ENCODE measurements around the gene PDIA3. TPM values are rescaled to one million over a fixed set of nuclear protein-coding genes. Genes with fewer than 3 reads are reported as not detected.

Gene PDIA3
- total and polyA plus RNA-seq, 8 donors: 16.3 to 227 (median 89.1) TPM

DNA sequence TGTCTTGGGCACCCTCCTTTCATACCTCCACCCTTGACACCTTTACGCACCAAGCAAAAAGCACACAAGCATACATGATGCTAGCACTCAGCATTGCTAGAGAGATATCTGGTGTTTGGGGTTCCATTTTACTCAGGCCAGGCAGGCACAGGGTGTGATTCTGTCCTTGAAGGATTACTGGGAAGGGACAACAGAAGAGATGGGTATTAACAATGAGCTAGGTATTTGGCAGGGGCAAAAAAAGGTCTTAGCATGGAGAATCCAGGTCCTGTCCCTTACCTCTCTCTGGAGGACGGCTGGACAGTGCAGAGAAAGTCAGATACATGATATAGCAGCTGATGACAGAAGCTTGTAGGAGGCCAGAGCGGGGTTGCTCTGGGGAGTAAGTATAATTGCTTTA lies 50.3 kb downstream of the PDIA3 start:
- Histone ChIP-seq H3K36me3 (peaks cover 40 to 72% (median 64%) of the 10 kb centered on the region in 4 donors), H3K27me3 (no peaks in the 10 kb centered on the region), H3K4me3 (no peak overlapping the region), H3K9me3 (no peaks in the 10 kb centered on the region), H3K4me1 (peaks cover 46 to 85% (median 82%) of the 10 kb centered on the region in 4 donors), H3K27ac (peak overlapping the region in 3 of 5 donors; percentile 95 to 99 (median 99))
- peak in 1 of 3 donors; percentile 7 for TF ChIP-seq POLR2AphosphoS5 (IDR thresholded peaks at IDR 0.05)
- no peak for TF ChIP-seq POLR2A (IDR thresholded peaks at IDR 0.05)
- TF ChIP-seq, protein P1, sequence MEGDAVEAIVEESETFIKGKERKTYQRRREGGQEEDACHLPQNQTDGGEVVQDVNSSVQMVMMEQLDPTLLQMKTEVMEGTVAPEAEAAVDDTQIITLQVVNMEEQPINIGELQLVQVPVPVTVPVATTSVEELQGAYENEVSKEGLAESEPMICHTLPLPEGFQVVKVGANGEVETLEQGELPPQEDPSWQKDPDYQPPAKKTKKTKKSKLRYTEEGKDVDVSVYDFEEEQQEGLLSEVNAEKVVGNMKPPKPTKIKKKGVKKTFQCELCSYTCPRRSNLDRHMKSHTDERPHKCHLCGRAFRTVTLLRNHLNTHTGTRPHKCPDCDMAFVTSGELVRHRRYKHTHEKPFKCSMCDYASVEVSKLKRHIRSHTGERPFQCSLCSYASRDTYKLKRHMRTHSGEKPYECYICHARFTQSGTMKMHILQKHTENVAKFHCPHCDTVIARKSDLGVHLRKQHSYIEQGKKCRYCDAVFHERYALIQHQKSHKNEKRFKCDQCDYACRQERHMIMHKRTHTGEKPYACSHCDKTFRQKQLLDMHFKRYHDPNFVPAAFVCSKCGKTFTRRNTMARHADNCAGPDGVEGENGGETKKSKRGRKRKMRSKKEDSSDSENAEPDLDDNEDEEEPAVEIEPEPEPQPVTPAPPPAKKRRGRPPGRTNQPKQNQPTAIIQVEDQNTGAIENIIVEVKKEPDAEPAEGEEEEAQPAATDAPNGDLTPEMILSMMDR (IDR thresholded peaks at IDR 0.05): no peak
- WGBS, 5 donors: 83 to 93% (median 90%) methylated on average over 3 of the region's 3 CpGs
- no peak for DNase-seq
- intact Hi-C loops (cut with DNase I; ENCODE audit: low total_unique reads): no loop called here

DNA sequence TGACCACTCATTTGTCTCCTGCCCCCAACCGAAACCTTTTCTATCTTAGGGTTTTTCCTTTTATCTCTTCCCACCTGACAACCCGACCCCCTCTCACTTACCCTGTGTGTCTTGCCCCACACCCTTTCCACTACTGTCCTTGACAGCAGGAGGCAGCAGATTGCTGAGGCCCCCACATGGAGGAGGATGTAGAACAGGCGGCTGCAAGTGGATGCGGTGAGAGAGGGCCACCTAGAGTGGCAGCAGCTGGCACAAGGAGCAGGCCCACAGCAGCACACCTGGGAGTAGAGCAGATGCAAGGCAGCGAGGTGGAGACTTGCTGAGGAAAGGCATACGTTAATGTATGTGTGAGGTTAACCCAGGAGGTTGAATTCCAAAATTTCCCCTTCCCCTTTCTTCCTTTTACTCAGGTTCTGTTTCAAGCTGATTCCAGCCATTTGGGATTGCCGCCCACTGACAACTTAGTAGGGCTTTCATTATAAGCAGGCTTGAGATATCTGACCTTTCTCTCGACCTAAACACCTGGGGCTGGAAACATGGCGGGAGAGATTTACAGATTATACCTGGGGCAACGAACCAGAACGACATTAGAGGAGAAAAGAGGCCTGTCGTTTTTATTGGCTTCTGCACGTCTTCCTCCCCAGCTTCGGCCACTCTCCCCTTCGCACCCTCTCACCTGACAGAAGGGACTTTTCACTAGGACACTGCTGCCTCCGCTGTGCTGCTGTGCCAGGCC lies 53.1 kb downstream of the PDIA3 start:
- intact Hi-C loops (cut with DNase I; ENCODE audit: low total_unique reads): no loop called here
- Histone ChIP-seq H3K27ac (peak overlapping the region; percentile 83 to 99 (median 91)), H3K36me3 (peaks cover 32 to 84% (median 80%) of the 10 kb centered on the region in 4 donors), H3K9me3 (no peaks in the 10 kb centered on the region), H3K27me3 (no peaks in the 10 kb centered on the region), H3K4me1 (peaks cover 31 to 75% (median 70%) of the 10 kb centered on the region in 4 donors), H3K4me3 (peak overlapping the region in 3 of 4 donors; percentile 87 to 97 (median 89))
- TF ChIP-seq POLR2A (IDR thresholded peaks at IDR 0.05) (no peak), EP300 (IDR thresholded peaks at IDR 0.05) (no peak), POLR2AphosphoS5 (IDR thresholded peaks at IDR 0.05) (no peak)
- TF ChIP-seq, protein P1 (IDR thresholded peaks at IDR 0.05): no peak
- 56 to 72% (median 65%) methylated on average over 16 of the region's 16 CpGs for WGBS, 5 donors
- peak in 1 of 2 donors; percentile 57 for DNase-seq

DNA sequence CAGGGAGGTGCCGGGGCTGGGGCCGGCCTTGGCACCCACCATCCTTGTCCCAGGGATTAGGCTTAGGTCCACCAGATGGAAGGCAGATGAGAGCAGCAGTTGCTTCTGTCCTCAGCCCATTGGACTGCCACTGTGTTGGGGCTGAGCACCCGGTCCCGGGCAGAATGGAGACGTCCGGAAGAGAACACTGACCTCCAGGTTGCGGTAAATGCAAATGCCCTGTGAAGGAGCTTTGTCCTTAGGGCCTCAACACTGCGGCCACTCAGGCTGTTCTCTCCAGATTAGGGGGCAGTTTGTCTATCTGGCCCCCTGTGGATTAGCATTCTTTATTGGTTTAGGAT lies 53.7 kb downstream of the PDIA3 start, which contains the start of gene SERINC4:
SERINC4 (minus strand) TSS at position 276 of the 341 bp plus-strand sequence; CDS start at position 42, 234 bp downstream.
- peaks cover 30 to 84% (median 80%) of the 10 kb centered on the region in 4 donors for H3K36me3 ChIP-seq

More for the DNA sequence above, 53.7 kb downstream of the PDIA3 start, which contains the start of gene SERINC4:
- Histone ChIP-seq H3K27ac (peak within 1 kb of the TSS; percentile 83 to 99 (median 91)), H3K4me1 (peaks cover 25 to 69% (median 64%) of the 10 kb centered on the region in 4 donors), H3K4me3 (peak within 1 kb of the TSS; percentile 87 to 97 (median 88)), H3K27me3 (no peaks in the 10 kb centered on the region), H3K9me3 (no peaks in the 10 kb centered on the region)
- TF ChIP-seq POLR2A (IDR thresholded peaks at IDR 0.05) (no peak), EP300 (IDR thresholded peaks at IDR 0.05) (no peak), POLR2AphosphoS5 (IDR thresholded peaks at IDR 0.05) (no peak)
- TF ChIP-seq, protein P1 (IDR thresholded peaks at IDR 0.05): no peak
- 85 to 95% (median 93%) methylated on average over 8 of the region's 8 CpGs for WGBS, 5 donors
- DNase-seq: no peak
- intact Hi-C loops (cut with DNase I; ENCODE audit: low total_unique reads): no loop called here
